Measurements from ENCODE around the gene KRT80.

KRT80 gene

GRCh38 chr12:52151153-52151836 lies 40.5 kb downstream of the KRT80 start:
- no peak for DNase-seq

GRCh38 chr12:52149651-52150241 lies 42.1 kb downstream of the KRT80 start:
- DNase-seq, result no peak

- DNase-seq, result no peak
Measured at GRCh38 chr12:52149182-52149641, 42.6 kb downstream of the KRT80 start.

- DNase-seq, result no peak
Measured at GRCh38 chr12:52148464-52149181, 43.2 kb downstream of the KRT80 start.

- DNase-seq, result no peak
Measured at GRCh38 chr12:52147964-52148463, 43.8 kb downstream of the KRT80 start.

- DNase-seq, result no peak
Measured at GRCh38 chr12:52147367-52147963, 44.3 kb downstream of the KRT80 start.

GRCh38 chr12:52146822-52147366 lies 44.9 kb downstream of the KRT80 start:
- DNase-seq, result no peak

- no peak for DNase-seq
Measured at GRCh38 chr12:52146089-52146821, 45.6 kb downstream of the KRT80 start.

- DNase-seq, result no peak
Measured at GRCh38 chr12:52145228-52146088, 46.4 kb downstream of the KRT80 start.

GRCh38 chr12:52144512-52145227 lies 47.1 kb downstream of the KRT80 start:
- no peak for DNase-seq

GRCh38 chr12:52142431-52142830 lies 49.4 kb downstream of the KRT80 start:
- no peak for DNase-seq

GRCh38 chr12:52141875-52142274 lies 49.9 kb downstream of the KRT80 start:
- no peak for DNase-seq

- DNase-seq, result no peak
Measured at GRCh38 chr12:52141306-52141705, 50.5 kb downstream of the KRT80 start.

- peak; percentile 37 for DNase-seq
Measured at GRCh38 chr12:52139579-52140062, 52.2 kb downstream of the KRT80 start.

- DNase-seq, result no peak
Measured at GRCh38 chr12:52139147-52139546, 52.7 kb downstream of the KRT80 start.

GRCh38 chr12:52137746-52138145 lies 54.1 kb downstream of the KRT80 start:
- no peak for DNase-seq

GRCh38 chr12:52132754-52133161 lies 59.1 kb downstream of the KRT80 start:
- no peak for DNase-seq

GRCh38 chr12:52130711-52131110 lies 61.1 kb downstream of the KRT80 start:
- DNase-seq, result peak; percentile 65

- no peak for DNase-seq
Measured at GRCh38 chr12:52127683-52128450, 63.9 kb downstream of the KRT80 start.

Data from NCI-H2029 (cell line).